Right lobe of liver (tissue), 4 donors: ENCODE results near the gene CNGB1.

ENCODE experiments used
- CTCF ChIP-seq, 4 donors: fragments of 200-600 bp in 3 of 4; fragments of 450-650 bp in 1 of 4; IDR thresholded peaks; one replicate each; pipeline versions ENCODE4 v1.5.1 to v1.8.0; 2016 to 2022; ENCODE audit warnings: antibody characterized with exemption in 4 of 4, mild to moderate bottlenecking in 2 of 4
- POLR2A ChIP-seq: fragments of 450-650 bp; IDR thresholded peaks from one replicate; pipeline ENCODE4 v1.6.1; 2017; ENCODE audit warnings: antibody characterized with exemption, mild to moderate bottlenecking
- donor health status: DM: no; HTN: no; CAD: no.
- donor health status: DM: no; HTN: no; CAD: no.
- donor health status: DM: no; HTN: yes; CAD: no.

DNA sequence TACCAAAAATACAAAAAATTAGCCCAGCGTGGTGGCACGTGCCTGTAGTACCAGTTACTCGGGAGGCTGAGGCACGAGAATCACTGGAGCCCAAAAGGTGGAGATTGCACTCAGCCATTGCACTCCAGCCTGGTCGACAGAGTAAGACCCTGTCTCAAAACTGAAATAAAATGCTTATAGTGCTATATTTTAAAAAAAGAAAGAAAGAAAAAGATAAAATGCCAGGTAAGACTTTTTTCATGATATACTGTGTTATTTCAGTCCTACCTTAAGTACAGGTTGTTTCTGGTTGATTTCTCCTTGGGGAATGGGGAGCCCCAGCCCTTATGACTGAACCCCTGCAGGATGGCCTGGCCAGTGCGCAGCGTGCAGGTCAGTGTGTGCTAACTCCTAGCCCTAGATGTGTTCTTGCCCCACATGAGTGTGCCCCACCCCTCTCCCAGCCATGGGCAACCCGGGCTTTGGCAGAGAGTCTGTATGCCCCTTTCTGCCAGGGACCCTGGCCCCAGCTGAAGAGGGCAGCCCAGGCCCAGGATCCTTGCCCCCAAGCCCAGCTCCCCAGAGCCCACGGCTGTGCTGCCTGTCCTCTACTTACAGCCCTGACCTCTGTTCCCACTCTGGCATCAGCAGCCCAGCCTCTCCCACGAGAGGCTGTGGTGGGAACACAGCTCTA, 1.3 kb downstream of the CNGB1 start:
- TF ChIP-seq POLR2A (no peak), CTCF (IDR thresholded peaks at IDR 0.05) (no peak)
